Stimulated activated naive CD4-positive, alpha-beta T cell (primary cell): Measurements from ENCODE around the gene CISH.
A peak's percentile ranks its signal among the peaks of the same experiment; 100 is the strongest.

Source experiments
- DNase-seq, 6 experiments: peaks; one replicate each; lab custom pipeline; 2025; lab: John Stamatoyannopoulos, UW

CISH gene

DNA sequence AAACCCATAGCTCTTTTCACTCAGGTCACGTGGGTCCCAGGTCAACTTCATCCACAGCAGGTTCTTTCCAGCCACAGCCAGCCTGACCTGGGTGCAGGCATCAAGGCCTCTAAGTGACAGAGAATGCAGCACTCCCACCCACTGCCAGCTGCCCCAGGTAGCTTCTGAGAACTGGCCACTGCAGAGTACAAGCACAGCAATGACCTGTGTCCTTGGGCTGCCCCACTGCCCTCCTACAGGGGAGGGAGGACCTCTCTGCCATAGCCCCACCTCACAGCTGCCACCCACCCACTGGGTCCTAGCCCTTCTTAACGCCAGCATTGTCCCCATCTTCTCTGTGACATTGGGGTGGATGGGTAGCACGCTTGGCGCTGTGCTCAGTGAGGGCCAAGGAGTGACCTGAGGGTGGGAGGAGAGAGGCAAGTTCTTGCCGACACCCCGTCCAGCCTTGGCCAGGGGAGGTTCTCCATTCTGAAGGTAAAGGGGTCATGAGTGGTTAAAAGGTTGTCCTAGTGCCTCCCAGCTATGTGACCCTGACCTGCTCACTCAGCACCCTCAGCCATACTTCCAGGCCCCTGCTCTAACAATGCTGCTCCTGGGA is 12.4 kb downstream of the CISH start:
- DNase-seq, result no peak

- no peak for DNase-seq
These were observed 17.3 kb downstream of the CISH start for GRCh38 chr3:50594253-50594785.

GRCh38 chr3:50592568-50592967 is 19.0 kb downstream of the CISH start:
- DNase-seq, result no peak

- DNase-seq, result no peak
These were observed 20.3 kb downstream of the CISH start for GRCh38 chr3:50591196-50591741.

- DNase-seq, result no peak
These were observed 22.7 kb downstream of the CISH start for GRCh38 chr3:50588759-50589433.

- no peak for DNase-seq
These were observed 23.5 kb downstream of the CISH start for GRCh38 chr3:50587806-50588758.

DNA sequence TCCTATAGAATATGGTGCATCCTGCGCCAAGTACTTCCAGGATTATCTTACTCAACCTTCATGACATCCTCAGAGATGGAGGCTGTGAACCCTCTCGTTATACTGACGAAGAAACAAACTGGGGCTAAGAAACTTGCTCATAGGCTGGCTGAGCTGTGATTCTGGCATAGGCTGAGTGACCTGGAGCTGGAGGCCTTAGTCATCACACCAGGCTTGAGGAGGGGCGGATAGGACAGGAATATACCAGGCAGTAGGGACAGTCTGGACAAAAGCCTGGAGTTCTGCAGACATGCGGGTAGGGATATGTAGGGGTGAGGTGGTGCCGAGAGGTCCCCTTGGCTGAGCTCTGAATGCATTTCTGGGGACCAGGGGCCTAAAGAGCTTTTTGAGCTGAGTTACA is 24.2 kb downstream of the CISH start:
- DNase-seq, result no peak

GRCh38 chr3:50586763-50587070 is 24.9 kb downstream of the CISH start:
- DNase-seq, result no peak

GRCh38 chr3:50585919-50586762 is 25.4 kb downstream of the CISH start:
- no peak for DNase-seq

DNA sequence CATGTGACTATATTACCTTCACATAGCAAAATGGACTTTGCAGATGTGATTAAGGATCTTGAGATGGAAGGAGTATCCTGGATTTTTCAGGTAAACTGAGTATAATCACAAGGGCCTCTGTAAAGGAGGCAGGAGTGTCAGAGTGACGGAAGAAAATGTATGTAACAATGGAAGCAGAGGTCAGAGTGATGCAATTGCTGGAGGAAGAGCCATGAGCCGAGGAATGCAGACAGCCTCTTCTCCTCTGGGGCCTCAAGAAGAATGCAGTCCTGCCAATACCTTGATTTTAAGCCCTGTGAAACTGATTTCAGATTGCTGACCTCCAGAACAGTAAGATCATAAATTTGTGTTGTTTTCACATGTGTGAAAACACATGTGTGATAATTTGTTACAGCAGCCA is 27.2 kb downstream of the CISH start:
- DNase-seq, result no peak

DNA sequence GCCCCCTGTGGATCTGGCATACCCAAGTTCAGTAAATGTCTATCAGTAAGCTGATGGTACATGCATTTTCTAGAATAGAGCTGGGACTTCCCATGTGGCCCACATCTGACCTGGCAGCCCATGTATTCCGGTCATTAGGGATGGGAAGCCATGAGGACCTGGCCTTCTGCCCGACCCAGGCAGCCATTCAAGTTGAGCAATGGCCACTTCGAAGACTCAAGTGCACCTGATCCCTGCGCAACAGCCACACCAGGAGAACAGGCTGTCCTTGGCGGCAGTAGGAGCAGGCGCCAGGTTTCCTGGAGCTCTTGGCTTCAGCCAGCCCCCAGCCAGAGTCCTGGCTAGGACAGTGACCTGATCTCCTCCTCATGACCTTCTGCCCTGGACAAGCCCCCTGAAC is 27.7 kb downstream of the CISH start:
- DNase-seq, result no peak

- DNase-seq, result no peak
These were observed 29.5 kb downstream of the CISH start for GRCh38 chr3:50582083-50582482.

DNA sequence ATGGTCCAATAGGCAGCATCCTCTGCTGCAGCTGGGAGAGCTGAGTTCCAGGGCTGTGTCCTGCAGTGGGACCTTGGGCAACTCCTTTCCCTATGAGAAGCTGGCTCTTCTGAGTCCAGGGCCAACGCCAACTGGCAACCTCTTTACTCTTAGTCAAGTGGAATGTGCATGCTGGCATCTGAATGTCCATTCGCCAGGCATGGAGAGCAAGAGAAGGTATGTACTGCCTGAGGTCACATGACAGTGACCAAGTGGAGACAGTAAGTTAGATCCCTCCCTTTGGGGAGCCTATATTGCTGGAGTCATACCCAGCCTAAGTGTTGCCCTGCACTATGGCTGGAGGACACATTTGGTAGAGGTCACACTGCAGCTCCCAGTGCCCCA is 30.1 kb downstream of the CISH start:
- no peak for DNase-seq

GRCh38 chr3:50580683-50581458 is 30.7 kb downstream of the CISH start:
- DNase-seq, result peak in 1 of 6 experiments; percentile 13

DNA sequence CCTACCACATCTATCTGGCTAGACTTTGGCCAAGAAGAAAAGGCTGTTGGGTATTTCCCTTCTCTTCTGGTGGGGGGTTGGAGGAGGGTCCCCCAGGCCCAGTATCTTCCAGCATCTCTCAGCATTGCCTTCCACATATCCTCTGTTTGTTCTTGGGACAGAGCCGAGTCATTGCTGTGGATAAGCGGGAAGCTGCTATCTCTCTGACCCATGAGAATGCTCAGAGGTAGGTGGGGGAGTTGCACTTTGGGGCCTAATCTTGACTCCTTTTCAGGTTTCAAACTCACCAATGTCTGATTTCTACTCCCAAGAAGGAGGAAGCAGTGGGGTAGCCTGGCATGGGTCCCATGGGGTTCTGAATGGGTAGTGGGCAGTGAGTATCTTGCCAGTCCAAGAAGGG is 34.2 kb downstream of the CISH start:
- no peak for DNase-seq

- DNase-seq, result no peak
These were observed 36.2 kb downstream of the CISH start for GRCh38 chr3:50575372-50575771.

DNA sequence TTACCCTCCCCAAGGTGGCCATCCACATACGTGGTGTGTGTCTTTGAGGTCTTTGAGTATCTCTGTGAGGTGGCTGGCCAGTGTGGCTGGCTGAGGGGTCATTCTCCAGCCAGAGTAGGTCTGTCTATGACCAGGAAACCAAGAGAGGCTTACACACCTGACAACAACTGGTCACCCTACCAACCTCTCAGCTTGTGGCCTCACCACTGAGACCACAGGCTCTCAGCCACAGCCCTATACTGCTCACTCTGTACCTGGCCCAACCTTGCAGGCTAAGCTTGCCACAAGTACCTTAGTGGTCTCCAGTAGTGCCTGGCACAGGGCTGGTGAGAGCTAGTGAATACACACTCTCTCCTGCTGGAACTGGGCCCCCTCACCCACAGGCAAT is 37.1 kb downstream of the CISH start:
- no peak for DNase-seq

DNA sequence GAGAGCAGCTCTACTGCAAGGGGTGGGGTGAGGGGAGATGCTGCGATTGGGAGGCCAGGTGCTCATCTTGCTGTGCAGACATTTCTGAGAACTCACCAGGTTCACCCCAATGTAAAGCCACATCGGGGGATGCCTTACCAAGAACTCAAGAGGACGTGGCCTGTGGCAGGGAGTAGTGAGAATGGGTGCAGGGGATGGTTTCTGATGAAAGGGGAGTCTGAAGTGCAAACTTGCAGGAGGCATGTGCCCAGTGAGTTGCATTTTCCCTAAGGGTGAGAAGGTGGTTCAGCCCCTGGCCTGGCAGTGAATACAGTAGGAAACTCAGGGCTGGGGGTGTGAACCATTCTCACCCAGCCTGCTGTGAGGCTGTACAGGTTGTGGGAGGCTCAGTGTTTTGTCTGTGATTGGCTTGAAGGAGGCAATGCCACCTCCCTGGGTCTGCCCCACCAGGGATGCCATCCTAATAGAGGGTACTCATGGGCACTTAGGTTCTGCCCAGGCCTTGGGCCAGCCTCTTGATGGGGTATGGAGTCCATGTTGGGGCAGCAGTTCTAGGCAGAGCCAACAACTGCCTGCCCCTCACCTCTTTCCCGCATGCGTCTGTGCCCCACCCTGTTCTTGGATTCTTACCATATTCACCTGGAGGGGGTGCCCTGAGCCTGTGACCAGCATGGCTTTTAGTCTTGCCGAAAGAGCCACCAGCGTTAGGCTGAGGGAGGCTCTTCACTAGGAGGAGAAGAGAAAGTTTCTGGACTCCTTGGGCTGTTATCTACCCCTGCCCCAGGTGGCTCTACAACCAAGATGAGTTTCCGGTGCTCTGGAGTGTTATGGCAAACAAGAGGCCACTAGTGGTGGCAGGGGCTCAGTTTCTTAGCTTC is 37.8 kb downstream of the CISH start:
- DNase-seq, result peak in 3 of 6 experiments; percentile 9 to 23 (median 22)

- no peak for DNase-seq
These were observed 38.7 kb downstream of the CISH start for GRCh38 chr3:50572801-50573371.
